ENCODE measurements around the gene PDE7B. TPM values are rescaled to one million over a fixed set of nuclear protein-coding genes. Genes with fewer than 3 reads are reported as not detected.

PDE7B gene
- total and polyA plus RNA-seq, 10 donors, result 0.54 to 4.6 (median 1.5) TPM

DNA sequence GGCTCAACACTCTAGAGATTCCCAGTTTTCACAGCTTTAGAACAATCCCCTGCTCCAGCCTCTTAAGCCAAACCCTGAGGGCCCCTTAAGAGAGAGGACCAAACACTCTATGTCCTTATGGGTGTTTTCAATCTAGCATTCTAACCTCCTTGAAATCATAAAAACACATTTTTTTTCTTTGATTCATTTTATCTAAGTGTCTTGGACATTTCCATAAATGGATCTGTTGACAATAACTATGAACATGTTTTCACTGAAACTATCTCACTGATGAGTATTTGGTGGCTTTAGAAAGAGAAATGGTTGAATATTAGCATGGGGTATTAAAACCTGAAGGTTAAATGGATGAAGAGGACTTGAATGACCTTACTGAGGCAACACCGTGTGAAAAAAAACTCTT is 27.6 kb upstream of the PDE7B start:
- WGBS, 5 donors, result 83 to 93% (median 87%) methylated on average over 1 of the region's 1 CpG
- Histone ChIP-seq H3K36me3 (no peaks in the 10 kb centered on the region), H3K27me3 (replicated peaks in 1 of 7) (no peaks in the 10 kb centered on the region), H3K27ac (no peak overlapping the region), H3K9me3 (no peaks in the 10 kb centered on the region), H3K4me1 (no peaks in the 10 kb centered on the region), H3K4me3 (no peak overlapping the region)
- no peak for TF ChIP-seq POLR2A (IDR thresholded peaks at IDR 0.05)
- no peak for DNase-seq
- intact Hi-C loops (cut with DNase I; ENCODE audit: low total_unique reads), result no loop called here

DNA sequence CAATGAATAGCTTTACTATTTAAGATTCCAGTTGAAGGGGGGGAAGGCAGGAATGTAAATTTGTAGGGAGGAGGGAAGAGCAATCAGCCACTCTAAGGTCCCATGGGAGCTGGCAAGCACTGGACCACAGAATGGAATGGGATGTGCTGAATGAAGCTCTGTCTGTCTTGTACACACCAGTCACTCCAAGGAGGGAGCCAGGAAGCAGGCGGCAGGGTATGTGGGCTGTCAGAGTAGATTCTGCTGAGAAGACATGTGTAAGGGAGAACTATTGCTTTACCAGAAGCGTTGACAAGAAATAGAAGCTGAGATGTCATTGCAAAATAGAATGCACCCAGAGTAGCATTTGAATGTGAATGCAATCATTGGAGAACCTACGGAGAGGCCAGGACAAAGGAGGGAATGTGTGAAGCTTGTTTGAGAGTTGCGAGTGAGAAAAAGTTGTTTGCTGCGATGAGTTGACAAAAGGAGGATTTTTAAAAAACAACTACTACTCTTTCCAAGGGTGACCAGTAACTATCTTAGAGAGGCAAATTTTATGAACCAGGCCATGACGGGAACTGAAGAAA is 25.2 kb upstream of the PDE7B start:
- DNase-seq, result no peak
- Histone ChIP-seq H3K9me3 (no peaks in the 10 kb centered on the region), H3K4me1 (no peaks in the 10 kb centered on the region), H3K27ac (no peak overlapping the region), H3K36me3 (no peaks in the 10 kb centered on the region), H3K27me3 (replicated peaks in 1 of 7) (no peaks in the 10 kb centered on the region), H3K4me3 (no peak overlapping the region)
- WGBS, 5 donors, result 88 to 94% (median 91%) methylated on average over 6 of the region's 6 CpGs
- intact Hi-C loops (cut with DNase I; ENCODE audit: low total_unique reads), result no loop called here
- TF ChIP-seq, protein P1, sequence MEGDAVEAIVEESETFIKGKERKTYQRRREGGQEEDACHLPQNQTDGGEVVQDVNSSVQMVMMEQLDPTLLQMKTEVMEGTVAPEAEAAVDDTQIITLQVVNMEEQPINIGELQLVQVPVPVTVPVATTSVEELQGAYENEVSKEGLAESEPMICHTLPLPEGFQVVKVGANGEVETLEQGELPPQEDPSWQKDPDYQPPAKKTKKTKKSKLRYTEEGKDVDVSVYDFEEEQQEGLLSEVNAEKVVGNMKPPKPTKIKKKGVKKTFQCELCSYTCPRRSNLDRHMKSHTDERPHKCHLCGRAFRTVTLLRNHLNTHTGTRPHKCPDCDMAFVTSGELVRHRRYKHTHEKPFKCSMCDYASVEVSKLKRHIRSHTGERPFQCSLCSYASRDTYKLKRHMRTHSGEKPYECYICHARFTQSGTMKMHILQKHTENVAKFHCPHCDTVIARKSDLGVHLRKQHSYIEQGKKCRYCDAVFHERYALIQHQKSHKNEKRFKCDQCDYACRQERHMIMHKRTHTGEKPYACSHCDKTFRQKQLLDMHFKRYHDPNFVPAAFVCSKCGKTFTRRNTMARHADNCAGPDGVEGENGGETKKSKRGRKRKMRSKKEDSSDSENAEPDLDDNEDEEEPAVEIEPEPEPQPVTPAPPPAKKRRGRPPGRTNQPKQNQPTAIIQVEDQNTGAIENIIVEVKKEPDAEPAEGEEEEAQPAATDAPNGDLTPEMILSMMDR (IDR thresholded peaks at IDR 0.05 in 8 of 11, conservative IDR thresholded peaks at IDR 0.05 in 3 of 11), result no peak
- TF ChIP-seq POLR2A (IDR thresholded peaks at IDR 0.05) (no peak), POLR2AphosphoS5 (IDR thresholded peaks at IDR 0.05) (no peak)

DNA sequence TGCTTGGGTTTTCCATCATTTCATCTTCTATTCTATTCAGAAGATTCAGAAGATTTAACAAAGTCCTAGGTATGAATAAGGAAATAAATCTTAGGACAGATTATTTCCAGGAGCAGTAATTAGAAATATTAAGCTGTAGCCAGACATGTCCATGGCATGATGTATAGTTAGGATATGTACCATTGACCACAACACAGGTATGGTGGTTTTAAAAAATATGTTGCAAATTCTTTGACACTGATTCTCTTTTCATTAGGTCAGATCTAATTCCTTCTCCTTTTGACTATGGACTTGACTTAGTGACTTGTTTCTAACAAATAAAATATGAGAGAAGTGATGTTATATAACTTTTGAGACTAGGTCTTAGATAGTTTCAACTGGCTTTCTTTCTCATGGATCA is 23.5 kb upstream of the PDE7B start:
- no peaks in the 10 kb centered on the region for H3K4me1 ChIP-seq
- no peak overlapping the region for H3K4me3 ChIP-seq
- H3K27me3 ChIP-seq (replicated peaks in 1 of 7), result no peaks in the 10 kb centered on the region
- TF ChIP-seq POLR2AphosphoS5 (IDR thresholded peaks at IDR 0.05) (no peak), POLR2A (IDR thresholded peaks at IDR 0.05) (no peak)
- TF ChIP-seq, protein P1 (IDR thresholded peaks at IDR 0.05 in 8 of 11, conservative IDR thresholded peaks at IDR 0.05 in 3 of 11), result no peak
- no peaks in the 10 kb centered on the region for H3K36me3 ChIP-seq
- no peaks in the 10 kb centered on the region for H3K9me3 ChIP-seq
- no peak overlapping the region for H3K27ac ChIP-seq
- no peak for DNase-seq
- intact Hi-C loops (cut with DNase I; ENCODE audit: low total_unique reads), result no loop called here

DNA sequence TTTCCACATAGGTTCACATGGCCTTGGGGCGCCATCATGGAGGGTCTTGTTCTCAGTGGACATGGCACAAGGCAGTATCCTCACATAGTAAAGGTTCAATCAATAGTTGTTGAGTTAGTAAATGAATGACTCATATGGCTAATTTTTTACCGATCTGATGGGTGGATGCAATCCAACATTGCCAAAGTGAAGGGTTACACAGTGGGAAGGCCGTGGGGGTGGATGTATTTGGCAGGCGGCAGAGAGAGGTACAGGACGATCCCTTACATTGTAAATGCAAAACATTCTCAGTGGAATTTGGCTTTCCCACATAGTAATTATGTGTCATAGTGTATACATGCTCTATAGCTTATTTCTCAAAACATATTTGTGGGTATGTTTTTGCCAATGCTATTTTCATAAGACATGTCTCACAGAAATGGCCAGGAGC is 21.0 kb upstream of the PDE7B start:
- TF ChIP-seq POLR2A (IDR thresholded peaks at IDR 0.05) (no peak), POLR2AphosphoS5 (IDR thresholded peaks at IDR 0.05) (no peak)
- TF ChIP-seq, protein P1 (IDR thresholded peaks at IDR 0.05 in 8 of 11, conservative IDR thresholded peaks at IDR 0.05 in 3 of 11), result no peak
- no peaks in the 10 kb centered on the region for H3K9me3 ChIP-seq
- H3K27me3 ChIP-seq (replicated peaks in 1 of 7), result peaks cover 0 to 10% (median 0%) of the 10 kb centered on the region in 7 donors
- no peak overlapping the region for H3K4me3 ChIP-seq
- 87 to 94% (median 93%) methylated on average over 5 of the region's 5 CpGs for WGBS, 5 donors
- intact Hi-C loops (cut with DNase I; ENCODE audit: low total_unique reads), result no loop called here
- H3K27ac ChIP-seq, result no peak overlapping the region
- no peaks in the 10 kb centered on the region for H3K36me3 ChIP-seq
- peaks cover 0 to 9% (median 2%) of the 10 kb centered on the region in 6 donors for H3K4me1 ChIP-seq
- DNase-seq, result no peak

DNA sequence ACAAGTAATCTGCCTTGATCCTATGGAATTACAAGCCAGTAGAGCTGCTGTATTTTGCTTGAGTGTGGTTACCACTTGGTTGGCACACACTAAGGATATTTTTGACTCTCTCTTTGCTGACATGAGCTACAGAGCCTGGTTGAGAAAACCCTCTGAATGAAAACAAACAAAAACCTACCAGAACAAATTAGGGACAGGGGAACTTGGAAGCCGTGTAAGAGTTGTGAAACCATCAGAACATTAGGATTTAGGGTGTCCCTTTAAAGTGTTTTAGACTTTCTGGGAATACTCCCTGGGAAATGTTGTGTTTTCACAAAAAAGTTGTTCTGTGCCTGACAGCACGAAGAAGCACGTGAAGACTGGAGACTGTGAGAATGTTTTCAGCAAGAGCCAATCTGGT is 20.5 kb upstream of the PDE7B start:
- intact Hi-C loops (cut with DNase I; ENCODE audit: low total_unique reads), result no loop called here
- Histone ChIP-seq H3K27ac (no peak overlapping the region), H3K4me1 (peaks cover 0 to 9% (median 2%) of the 10 kb centered on the region in 6 donors), H3K9me3 (no peaks in the 10 kb centered on the region), H3K36me3 (no peaks in the 10 kb centered on the region), H3K4me3 (no peak overlapping the region), H3K27me3 (replicated peaks in 1 of 7) (peaks cover 0 to 10% (median 0%) of the 10 kb centered on the region in 7 donors)
- no peak for DNase-seq
- 79 to 93% (median 89%) methylated on average over 3 of the region's 3 CpGs for WGBS, 5 donors
- TF ChIP-seq POLR2AphosphoS5 (IDR thresholded peaks at IDR 0.05), result no peak
- TF ChIP-seq POLR2A (IDR thresholded peaks at IDR 0.05), result no peak
- TF ChIP-seq, protein P1 (IDR thresholded peaks at IDR 0.05 in 8 of 11, conservative IDR thresholded peaks at IDR 0.05 in 3 of 11), result no peak
